GM19240 (cell line): Measurements from ENCODE around the gene LRRC37A.
"Not testable (repeated sequence)": the region's sequence is repeated elsewhere in the genome, so short reads cannot be mapped to it uniquely, and the experiment has no call there.

Source experiments
- DNase-seq: peaks from one replicate; pipeline ENCODE4 v3.0.0; 2011; ENCODE audit warnings: low spot score; ENCODE audit not compliant: insufficient read length

The LRRC37A gene

DNA sequence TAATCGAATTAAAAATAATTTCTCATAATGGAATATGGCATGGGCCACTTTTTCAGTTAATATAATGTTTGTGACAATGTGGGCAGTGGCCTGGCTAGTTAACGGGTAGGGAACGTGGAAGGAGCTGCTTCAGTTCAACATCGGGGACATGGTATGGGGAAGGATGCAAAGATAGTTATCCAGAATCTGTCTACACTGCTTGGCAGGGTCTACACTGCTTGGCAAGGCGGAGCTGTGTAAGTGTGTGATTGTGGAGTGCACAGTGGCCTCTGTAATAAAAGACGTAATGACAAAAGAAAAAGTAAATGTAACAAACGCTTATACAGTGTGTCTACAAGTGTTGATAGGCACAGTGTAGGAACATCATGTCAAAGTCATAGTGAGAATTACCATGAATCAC lies 7.3 kb upstream of the LRRC37A start:
- DNase-seq, result not testable (repeated sequence)

- DNase-seq, result not testable (repeated sequence)
Measured at GRCh38 chr17:46290906-46291546, 3.9 kb upstream of the LRRC37A start.

DNA sequence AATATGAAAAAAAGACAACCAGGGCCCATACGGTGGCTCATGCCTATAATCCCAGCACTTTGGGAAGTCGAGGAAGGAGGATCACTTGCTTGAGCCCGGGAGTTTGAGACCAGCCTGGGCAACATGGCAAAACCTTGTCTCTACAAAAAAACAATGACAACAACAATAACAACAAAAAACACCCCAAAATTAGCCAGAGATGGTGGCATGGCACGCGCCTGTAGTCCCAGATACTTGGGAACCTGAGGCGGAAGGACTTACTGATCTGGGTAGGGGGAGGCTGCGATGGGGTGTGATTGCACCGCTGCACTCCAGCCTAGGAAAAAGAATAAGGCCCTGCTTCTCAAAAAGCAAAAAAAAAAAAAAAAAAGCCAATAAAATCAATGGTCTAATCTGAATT lies 3.3 kb upstream of the LRRC37A start:
- not testable (repeated sequence) for DNase-seq

DNA sequence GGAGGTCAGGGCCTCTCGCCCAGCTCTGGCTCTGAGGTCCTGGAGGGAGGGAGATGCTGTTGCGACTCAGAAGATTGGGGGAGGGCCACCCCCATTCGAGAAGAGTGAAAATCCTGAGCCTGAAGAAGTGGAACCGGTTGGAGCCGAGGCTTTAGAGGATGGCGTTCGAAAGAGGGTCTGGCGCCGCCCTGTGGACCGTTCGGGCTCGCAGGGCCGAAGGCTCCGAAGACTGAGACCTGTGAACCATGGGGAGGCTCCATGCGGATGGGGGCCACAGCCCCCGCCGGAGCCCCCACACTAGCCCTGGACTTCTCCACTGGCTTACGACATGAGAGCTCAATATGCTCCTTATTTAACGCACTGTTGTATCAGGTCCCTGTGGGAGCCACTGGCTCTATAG lies 46.3 kb downstream of the LRRC37A start:
- not testable (repeated sequence) for DNase-seq

GRCh38 chr17:46342131-46342530 lies 47.2 kb downstream of the LRRC37A start:
- DNase-seq, result not testable (repeated sequence)

DNA sequence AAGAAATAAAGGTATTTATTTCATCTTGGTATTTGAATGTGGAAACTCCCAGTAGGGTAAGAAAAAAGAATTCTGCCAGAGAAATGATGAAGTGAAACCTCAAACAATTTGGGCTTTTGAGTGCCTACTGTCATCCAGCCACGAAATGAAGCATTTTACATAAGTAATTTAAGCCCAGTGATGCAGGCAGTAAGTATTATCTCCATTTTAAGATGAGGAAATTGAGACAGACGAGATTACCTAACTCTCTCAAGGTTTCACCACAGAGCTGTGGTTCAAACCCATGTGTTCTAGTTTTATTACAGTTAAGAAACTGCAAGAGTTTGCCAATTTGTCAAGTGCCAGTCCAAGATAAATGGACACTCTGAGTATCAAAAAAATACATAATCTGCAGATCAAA lies 53.4 kb downstream of the LRRC37A start:
- DNase-seq, result not testable (repeated sequence)

GRCh38 chr17:46349060-46349459 lies 54.1 kb downstream of the LRRC37A start:
- DNase-seq, result not testable (repeated sequence)

DNA sequence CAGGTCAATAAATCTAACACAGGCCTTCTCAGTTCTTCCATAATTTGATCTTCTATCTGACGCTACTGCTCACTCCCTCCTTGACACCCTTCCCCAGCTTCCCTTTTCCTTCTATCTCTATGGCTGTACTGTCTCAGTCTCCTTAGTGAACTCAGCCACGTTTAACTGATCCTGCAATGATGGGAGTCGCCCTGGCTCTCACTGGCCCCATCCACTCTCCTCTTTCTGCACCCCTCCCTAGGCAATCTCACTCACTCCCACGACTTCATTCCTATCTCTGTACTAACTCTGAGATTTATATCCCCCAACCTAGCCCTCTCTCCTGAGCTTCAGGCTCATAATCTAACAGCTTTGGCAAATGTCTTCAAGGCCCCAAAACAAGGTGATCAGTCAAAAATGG lies 58.9 kb downstream of the LRRC37A start:
- DNase-seq, result not testable (repeated sequence)

DNA sequence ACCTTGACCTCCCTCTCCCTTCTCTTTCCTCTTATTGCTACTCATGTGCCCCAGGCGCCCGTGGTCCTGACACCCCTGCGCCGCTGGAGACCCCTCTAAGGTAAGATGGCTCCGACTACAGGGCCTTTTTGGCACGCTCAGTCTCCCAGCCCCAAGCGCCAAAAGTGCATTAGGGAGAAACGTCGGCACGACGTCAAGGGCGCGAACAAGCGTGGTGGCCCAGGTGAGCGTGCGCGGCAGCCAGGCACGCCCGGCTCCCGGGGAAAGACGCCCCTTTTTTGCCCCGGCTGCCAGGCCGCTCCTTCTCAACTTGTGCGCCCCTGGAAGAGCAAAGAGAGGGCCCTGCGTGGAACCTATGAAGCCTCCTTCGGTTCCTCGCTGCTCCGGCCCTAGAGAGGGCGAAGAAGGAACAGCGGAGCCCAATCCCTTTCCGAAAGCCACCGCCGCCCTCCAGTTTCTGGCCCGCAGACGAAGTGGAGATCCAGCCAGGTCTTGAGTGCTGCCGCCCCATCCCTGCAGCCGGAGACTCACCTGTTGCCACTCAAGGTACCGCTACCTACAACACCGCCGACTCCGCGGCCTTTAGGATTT lies 66.3 kb downstream of the LRRC37A start:
- DNase-seq, result not testable (repeated sequence)

DNA sequence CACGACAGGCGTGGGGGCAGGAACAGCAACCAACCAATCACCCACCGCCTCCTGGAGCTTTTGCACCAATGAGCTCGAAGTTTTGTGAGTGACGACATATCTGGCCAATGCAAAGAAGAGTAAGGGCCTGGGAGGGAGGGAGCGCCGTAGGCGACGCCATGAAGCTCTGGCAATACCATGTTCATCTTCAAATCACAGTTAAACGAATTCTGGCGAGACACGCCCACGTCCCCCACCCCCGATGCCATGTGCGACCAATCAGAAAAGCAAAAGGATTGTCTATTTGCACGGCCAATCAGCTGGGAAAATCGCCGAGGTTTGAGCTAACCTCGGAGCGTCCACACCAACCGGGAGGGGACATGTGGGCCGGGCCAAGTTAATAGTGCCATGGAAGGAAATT lies 66.8 kb downstream of the LRRC37A start, which contains the start of gene ARL17B:
Gene ARL17B (minus strand): TSS at position 12 of the 400 bp plus-strand sequence. CDS start 3,369 bp downstream, outside the sequence.
- not testable (repeated sequence) for DNase-seq

DNA sequence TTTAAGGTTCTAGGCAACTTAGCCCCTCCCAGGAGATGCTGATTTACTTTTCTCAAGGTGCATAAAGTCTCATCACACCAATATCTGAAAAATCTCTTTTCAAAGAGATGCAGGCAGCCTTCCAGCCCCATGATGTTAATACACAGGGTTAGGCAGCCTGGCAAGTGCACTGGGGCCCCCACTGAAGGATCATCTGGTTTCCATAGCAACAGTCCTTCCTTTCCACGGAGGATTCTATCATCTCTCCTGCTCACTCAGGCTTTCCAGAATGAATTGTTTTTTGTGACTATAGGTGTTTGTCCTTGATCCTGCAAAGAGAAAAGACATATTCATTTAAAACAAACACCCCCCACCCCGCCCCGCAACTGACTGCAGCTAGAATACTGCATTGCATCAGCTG lies 72.6 kb downstream of the LRRC37A start:
- DNase-seq, result not testable (repeated sequence)

DNA sequence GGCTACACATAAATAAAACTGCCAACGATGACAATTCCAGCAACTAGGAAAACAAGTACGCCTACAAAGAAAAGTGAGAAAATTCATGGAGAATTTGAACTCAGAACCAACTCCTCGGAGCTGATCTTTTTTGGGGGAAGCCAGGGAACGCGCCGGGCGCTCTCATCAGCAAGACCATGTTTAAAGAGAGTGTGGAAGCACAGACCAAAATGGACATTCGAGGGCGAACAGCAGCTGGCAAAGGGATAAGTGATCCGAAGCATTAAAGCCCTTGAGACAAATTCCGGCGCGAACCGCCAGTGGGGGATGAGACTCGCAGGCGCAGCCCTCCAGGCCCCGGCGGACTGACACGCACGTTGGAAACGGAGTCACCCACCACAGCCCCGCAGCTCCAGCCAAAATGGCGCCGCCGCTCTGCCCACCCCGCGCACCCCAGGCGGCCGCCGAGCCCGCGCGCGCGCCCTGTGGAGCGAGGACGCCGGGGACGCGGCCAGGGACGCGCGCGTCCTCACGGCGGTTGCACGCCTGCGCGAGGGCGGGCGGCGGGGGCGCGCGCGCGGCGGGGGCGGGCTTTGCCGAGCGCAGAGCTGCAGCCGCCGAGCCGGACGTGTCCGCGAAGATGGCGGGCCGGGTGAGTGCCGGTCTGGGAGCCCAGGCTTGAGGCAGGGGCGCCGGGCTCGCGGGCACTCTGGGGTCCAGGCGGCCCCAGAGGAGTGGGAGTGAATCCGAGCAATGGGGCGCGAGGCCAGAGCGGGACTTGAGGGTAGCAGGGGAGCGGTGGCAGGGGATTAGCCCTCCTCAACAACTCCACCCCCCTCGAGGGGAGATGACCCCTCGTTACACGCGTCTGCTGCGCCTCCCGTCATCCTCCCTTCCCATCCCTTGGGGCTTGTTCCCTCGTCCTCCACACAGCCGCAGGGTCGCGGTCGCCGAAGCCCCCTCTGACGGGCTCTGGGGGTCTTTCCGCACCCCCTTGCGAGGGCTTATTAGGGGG lies 77.6 kb downstream of the LRRC37A start:
- not testable (repeated sequence) for DNase-seq

DNA sequence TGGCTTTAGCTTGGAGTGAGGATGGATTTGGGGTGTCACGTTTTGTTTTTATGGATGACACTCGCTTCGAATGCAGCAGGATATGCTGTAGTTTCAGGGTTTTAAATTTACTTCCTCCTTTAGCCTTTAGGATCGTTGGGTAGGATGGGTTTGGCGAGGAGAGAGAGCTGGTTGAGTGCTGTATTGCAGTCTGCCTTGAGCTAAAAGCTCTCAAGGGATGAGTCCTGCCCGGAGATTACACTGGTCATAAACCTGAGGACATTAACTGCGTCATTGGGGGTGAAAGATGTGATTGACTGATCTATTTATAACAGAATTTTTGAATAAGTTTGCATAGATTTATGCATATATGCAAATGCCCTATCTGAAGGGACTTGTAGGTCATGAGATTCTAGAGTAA lies 78.5 kb downstream of the LRRC37A start:
- DNase-seq, result not testable (repeated sequence)

DNA sequence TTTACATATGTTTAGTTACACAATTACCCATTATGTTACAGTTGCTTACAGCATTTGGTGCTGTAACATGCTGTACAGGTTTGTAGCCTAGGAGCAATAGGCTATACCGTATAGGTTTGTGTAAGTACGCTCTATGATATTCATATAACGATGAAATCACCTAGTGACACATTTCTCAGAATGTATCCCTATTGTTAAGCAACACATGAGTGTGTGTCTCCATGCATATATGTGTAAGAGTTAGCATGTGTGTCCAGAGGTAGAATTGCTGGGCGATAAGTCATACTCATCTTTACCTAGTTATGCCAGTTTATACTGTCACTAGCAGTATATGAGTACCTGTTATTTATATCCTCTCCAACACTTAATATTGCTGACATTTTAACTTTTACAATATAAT lies 88.2 kb downstream of the LRRC37A start:
- DNase-seq, result not testable (repeated sequence)

DNA sequence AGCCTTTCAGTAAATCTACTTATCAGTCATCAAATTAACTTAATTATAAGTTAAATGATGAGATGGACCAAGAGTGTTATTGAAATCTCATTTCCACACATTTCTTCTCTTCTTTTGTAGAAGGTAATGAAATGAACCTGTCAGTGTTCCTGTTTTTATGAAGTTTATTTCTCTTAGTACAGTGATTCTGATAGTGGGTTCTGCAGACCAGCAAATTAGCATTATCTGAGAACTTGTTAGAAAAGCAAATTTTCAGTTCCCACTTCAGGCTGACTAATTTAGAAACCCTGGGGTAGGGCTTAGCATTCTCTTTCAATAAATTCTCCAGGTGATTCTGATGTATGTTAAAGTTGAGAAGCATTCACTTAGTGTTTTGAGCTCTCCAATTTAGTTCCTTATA lies 90.6 kb downstream of the LRRC37A start:
- DNase-seq, result not testable (repeated sequence)
